Glomerular endothelial cell (primary cell): Measurements from ENCODE around the gene IKZF1. TPM values are rescaled to one million over a fixed set of nuclear protein-coding genes. Genes with fewer than 3 reads are reported as not detected.
A peak's percentile ranks its signal among the peaks of the same experiment; 100 is the strongest.

Experiments
- DNase-seq: peaks from one replicate; pipeline ENCODE4 v3.0.0-alpha.2; 2011; ENCODE audit warnings: low read depth, low spot score; ENCODE audit errors: extremely low read depth
- total RNA-seq: library from RNA; depleted of rRNA; stranded (reverse); fragments of >200 nt; gene quantifications from 2 replicates; pipeline ENCODE4 v1.2.3, GENCODE V29; 2015

IKZF1 gene
- total RNA-seq, 1 donor from 2014 or later, result not detected

GRCh38 chr7:50431722-50432305 is 127.3 kb downstream of the IKZF1 start:
- DNase-seq, result no peak

DNA sequence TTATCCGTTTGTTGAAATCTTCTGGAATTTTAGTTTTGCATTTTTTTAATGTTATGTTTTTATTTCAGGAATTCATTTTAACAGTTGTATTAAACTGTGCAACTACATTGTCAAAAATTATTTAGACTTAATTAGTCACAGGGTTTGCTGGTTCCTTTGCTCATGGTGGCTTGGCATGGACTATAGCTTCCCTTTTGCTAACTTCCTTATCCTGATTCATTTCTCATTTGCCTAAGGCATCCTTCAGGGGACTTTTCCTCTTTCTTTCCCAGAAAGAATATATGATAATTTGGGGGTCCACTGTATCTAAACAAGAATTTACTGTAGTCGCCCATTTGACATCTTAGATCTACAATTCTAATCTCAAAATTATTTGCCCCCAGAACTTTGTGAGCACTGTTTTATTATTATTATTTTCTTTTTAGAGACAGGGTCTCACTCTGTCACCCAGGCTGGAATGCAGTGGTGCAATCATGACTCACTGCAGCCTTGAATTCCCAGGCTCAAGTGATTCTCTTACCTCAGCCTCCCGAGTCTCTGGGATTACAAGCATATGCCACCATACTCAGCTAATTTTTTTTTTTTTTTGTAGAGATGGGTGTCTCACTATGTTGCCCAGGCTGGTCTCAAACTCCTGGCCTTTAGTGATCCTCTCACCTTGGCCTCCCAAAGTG is 131.8 kb downstream of the IKZF1 start:
- DNase-seq, result no peak

DNA sequence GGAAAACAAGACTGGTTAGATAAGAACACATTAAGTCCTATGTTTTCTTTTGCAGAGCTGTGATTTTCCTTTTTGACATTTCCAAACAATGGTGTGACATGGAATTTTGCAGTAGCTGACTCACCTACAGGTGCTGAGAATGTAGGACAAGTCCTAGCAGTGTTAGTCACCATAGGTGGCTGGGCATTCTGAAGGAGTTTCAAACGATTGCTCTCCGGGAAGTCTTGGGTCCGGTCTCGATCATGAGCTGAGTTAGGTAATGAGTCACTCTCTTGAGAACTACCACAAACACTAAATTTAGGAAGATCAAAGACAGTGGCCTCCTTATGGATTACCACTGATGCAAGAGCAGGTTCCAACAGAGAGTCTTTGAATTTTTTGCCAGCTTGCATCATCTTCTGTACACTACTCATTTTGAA is 142.0 kb downstream of the IKZF1 start:
- DNase-seq, result peak; percentile 87

DNA sequence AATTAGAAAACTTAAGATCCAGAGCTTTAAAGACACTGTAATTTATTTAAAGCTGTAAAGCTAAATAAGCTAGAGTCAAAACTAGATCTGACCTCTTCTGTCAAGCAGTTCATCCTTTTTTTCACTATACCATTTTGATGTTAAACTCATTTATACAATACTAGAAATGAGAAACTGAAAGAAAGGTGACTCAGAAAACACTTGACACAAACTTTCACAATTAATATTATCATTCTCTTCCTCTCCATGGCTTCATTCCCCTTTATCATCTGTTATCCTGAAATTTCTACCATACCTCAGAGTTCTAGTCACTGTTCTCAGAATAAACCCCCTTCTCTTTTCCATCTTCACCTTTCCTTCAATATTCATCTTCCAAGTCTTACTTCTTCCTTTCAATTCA is 144.3 kb downstream of the IKZF1 start:
- no peak for DNase-seq

DNA sequence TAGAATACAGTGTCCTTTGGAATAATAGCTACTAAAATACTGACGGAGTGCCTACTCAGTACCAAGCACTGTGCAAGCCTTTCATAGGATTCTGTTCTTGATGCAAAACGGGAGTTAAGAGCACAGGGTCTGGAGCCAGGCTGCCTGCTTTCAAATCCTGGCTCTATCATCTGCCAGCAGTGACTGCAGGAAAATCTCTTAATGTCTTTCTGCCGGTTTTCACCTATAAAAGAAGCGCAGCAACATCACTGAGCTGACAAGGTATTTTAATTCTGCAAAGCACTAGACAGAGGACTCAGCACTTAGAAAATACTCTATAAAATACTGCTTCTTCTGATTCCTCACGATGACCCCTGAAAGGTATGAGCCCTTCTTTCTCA is 145.0 kb downstream of the IKZF1 start:
- DNase-seq, result no peak

DNA sequence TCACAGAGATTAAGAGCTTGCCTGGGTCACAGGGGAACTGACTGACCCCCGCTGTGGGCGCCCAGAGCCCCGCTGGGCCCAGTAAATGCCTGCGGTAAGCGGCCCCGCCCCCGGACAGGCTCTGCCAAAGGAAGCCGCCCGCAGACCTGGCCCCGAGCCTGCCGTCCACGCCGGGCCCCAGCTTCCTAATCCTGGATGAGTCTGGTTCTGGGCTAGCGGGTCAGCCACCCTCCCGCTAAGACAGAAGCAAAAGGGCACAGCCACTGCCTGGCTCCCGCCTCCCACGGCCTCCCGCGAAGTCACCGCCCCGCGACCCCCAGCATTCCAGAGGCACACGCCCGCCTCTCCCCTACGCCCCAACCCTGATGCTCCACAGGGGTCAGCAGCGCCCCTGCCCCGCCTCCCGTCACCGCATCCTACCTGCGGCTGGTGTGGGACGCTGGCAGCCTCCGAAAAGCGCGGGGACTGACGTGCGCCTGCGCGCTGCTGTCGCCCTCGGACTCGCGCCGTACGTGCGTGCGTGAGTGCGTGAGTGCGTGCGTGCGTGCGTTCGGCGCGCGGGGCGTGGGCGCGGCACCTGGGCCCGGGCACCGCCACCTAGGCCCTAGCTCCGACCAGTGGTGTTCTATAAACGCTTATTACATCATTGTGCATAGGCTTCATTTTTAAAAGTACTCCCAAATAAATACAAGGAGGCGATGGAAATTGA is 145.5 kb downstream of the IKZF1 start, which contains the start of gene FIGNL1:
TSS of gene FIGNL1 (minus strand) at position 470 of the 709 bp plus-strand sequence. CDS start 3,063 bp downstream, outside the sequence.
- no peak for DNase-seq

DNA sequence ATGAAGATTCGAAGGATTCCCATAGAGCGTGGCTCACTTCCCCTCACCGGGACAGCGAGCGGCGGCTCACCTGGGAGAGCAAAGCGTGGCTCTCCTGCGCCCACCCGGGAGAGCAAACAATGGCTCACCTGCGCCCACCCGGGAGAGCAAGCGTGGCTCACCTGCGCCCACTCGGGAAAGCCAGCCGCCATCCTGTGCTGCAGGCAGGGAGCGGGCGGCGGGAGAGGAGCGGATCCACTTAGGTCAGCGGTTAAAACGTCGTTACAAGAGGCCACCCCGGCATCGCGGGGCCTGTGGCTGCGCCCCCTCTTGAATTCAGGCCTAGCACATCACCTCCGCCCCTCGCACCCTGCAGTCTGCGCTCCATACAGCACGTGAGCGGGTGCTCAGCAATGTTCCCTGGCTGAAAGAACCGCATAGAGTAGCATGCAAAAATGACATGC is 146.1 kb downstream of the IKZF1 start:
- no peak for DNase-seq

Other genes with a start within 250 kb of the IKZF1 start
- gene ZPBP, start 211.5 kb upstream of the IKZF1 start, total RNA-seq, result not detected in 2 replicates
- gene FIGNL1, start 145.6 kb downstream of the IKZF1 start, total RNA-seq, result 8.0 and 11.1 TPM in 2 replicates